ENCODE data around the gene GSDME. TPM values are rescaled to one million over a fixed set of nuclear protein-coding genes. Genes with fewer than 3 reads are reported as not detected.

Gene GSDME
- total and polyA plus RNA-seq, 9 donors, result 14.3 to 37.0 (median 29.2) TPM

GRCh38 chr7:24742506-24743162 lies 14.6 kb downstream of the GSDME start:
- intact Hi-C loops (cut with DNase I), result no loop called here
- DNase-seq, result no peak
- WGBS, 3 donors, result 86 to 90% (median 88%) methylated on average over 9 of the region's 9 CpGs

GRCh38 chr7:24741679-24742505 lies 15.4 kb downstream of the GSDME start:
- intact Hi-C loops (cut with DNase I), result no loop called here
- Histone ChIP-seq H3K4me1 (ENCODE audit: insufficient read depth) (peaks cover 3% of the 10 kb centered on the region), H3K27me3 (no peaks in the 10 kb centered on the region), H3K4me3 (no peak overlapping the region), H3K27ac (peak overlapping the region in 1 of 2 donors; percentile 75), H3K36me3 (no peaks in the 10 kb centered on the region), H3K9me3 (no peaks in the 10 kb centered on the region)
- peak; percentile 67 to 84 (median 73) for DNase-seq
- whole genome bisulfite sequencing, 3 donors, result 24 to 26% (median 25%) methylated on average over 14 of the region's 14 CpGs
- TF ChIP-seq, protein P1, sequence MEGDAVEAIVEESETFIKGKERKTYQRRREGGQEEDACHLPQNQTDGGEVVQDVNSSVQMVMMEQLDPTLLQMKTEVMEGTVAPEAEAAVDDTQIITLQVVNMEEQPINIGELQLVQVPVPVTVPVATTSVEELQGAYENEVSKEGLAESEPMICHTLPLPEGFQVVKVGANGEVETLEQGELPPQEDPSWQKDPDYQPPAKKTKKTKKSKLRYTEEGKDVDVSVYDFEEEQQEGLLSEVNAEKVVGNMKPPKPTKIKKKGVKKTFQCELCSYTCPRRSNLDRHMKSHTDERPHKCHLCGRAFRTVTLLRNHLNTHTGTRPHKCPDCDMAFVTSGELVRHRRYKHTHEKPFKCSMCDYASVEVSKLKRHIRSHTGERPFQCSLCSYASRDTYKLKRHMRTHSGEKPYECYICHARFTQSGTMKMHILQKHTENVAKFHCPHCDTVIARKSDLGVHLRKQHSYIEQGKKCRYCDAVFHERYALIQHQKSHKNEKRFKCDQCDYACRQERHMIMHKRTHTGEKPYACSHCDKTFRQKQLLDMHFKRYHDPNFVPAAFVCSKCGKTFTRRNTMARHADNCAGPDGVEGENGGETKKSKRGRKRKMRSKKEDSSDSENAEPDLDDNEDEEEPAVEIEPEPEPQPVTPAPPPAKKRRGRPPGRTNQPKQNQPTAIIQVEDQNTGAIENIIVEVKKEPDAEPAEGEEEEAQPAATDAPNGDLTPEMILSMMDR (IDR thresholded peaks at IDR 0.05), result no peak
- no peak for TF ChIP-seq EP300 (IDR thresholded peaks at IDR 0.05)
- no peak for TF ChIP-seq POLR2A (IDR thresholded peaks at IDR 0.05)

More at GRCh38 chr7:24742506-24743162, 14.6 kb downstream of the GSDME start:
- Histone ChIP-seq H3K27me3 (no peaks in the 10 kb centered on the region), H3K9me3 (no peaks in the 10 kb centered on the region), H3K36me3 (no peaks in the 10 kb centered on the region), H3K27ac (peak overlapping the region in 1 of 2 donors; percentile 75), H3K4me3 (no peak overlapping the region), H3K4me1 (ENCODE audit: insufficient read depth) (peaks cover 3% of the 10 kb centered on the region)
- no peak for TF ChIP-seq POLR2A (IDR thresholded peaks at IDR 0.05)
- TF ChIP-seq, protein P1 (IDR thresholded peaks at IDR 0.05), result no peak
- no peak for TF ChIP-seq EP300 (IDR thresholded peaks at IDR 0.05)

DNA sequence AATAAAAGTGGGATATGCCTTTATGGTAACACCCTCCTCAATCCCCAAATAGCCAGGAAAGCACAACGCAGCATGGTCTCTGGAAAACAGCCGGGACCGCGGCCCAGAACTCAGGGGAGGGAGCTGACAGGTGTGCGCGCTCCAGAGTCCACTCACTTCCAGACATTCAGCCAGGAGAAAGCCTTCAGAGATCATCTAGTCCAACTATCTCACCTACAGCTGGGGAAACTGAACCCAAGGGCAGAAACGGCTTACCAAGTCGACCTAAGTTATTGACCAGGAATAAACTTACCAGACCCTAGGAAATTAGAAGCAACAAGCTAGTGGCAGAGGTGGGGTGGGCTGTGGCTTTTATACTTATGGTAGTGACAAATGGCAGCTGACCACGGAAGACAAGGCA lies 16.4 kb downstream of the GSDME start:
- intact Hi-C loops (cut with DNase I), result no loop called here
- Histone ChIP-seq H3K4me3 (no peak overlapping the region), H3K36me3 (no peaks in the 10 kb centered on the region), H3K9me3 (no peaks in the 10 kb centered on the region), H3K4me1 (ENCODE audit: insufficient read depth) (peaks cover 3% of the 10 kb centered on the region), H3K27me3 (no peaks in the 10 kb centered on the region), H3K27ac (peak overlapping the region in 1 of 2 donors; percentile 75)
- TF ChIP-seq EP300 (IDR thresholded peaks at IDR 0.05), result no peak
- no peak for TF ChIP-seq POLR2A (IDR thresholded peaks at IDR 0.05)
- TF ChIP-seq, protein P1 (IDR thresholded peaks at IDR 0.05), result no peak
- 78 to 80% (median 79%) methylated on average over 9 of the region's 9 CpGs for WGBS, 3 donors
- no peak for DNase-seq

DNA sequence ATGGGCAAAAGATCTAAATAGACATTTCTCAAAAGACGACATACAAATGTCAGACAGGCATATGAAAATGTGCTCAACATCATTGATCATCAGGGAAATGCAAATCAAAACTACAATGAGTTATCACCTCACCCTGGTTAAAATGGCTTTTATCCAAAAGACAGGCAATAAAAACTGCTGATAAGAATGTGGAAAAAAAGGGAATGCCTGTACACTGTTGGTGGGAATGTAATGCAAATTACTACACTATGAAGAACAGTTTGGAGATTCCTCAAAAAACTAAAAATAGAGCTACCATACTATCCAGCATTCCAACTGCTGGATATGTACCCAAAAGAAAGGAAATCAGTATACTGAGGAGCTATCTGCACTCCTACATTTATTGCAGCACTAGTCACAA lies 18.0 kb downstream of the GSDME start:
- WGBS, 3 donors, result 83 to 97% (median 83%) methylated on average over 1 of the region's 1 CpG
- Histone ChIP-seq H3K4me1 (ENCODE audit: insufficient read depth) (peaks cover 3% of the 10 kb centered on the region), H3K36me3 (no peaks in the 10 kb centered on the region), H3K4me3 (no peak overlapping the region), H3K27ac (no peak overlapping the region), H3K27me3 (no peaks in the 10 kb centered on the region), H3K9me3 (no peaks in the 10 kb centered on the region)
- intact Hi-C loops (cut with DNase I), result no loop called here
- no peak for TF ChIP-seq EP300 (IDR thresholded peaks at IDR 0.05)
- no peak for TF ChIP-seq POLR2A (IDR thresholded peaks at IDR 0.05)
- TF ChIP-seq, protein P1 (IDR thresholded peaks at IDR 0.05), result no peak
- DNase-seq, result no peak
